ENCODE data around the gene JAG1.

Gene JAG1

DNA sequence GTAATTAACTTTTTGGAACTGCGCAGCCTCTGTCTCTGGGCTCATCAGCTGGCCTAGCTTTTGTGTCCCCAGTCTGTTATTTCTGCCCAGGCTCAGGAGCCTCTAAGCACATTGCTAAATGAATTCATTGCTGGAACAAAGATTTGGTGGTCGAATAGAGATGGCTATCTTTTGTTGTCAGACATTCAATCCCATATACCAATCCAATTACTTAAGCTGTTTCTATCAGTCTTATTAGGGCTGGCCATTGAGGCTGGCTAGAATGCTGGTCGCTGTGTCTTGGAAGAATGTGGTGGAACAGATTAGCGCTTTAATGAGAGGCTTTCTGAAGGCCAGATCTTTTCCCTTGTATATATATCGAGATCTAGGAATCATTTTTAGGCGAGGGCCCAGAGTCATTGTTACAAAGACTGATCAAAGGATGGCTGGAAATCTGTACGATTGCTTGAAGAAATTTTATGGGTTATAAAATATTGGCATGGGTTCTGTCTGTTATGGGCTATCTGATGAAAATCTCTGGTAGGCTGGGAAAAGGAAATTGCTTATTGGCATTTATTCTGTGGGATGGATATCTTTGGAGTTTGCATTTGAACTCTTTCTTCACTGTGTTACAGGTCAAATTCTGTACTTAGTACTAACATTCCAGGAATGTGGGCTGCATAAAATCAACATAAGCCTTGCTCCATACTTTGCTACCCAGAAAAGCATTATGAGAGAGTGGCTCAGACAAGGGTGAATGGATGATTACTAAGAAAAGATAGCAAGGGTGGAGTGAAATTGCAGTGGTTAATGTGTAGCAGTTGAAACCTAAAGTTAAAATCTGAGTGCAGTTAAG, 34.8 kb upstream of the JAG1 start:
- no peak overlapping the region for H3K4me3 ChIP-seq (ENCODE audit: low read depth, low read length)
- TF ChIP-seq, protein P1, sequence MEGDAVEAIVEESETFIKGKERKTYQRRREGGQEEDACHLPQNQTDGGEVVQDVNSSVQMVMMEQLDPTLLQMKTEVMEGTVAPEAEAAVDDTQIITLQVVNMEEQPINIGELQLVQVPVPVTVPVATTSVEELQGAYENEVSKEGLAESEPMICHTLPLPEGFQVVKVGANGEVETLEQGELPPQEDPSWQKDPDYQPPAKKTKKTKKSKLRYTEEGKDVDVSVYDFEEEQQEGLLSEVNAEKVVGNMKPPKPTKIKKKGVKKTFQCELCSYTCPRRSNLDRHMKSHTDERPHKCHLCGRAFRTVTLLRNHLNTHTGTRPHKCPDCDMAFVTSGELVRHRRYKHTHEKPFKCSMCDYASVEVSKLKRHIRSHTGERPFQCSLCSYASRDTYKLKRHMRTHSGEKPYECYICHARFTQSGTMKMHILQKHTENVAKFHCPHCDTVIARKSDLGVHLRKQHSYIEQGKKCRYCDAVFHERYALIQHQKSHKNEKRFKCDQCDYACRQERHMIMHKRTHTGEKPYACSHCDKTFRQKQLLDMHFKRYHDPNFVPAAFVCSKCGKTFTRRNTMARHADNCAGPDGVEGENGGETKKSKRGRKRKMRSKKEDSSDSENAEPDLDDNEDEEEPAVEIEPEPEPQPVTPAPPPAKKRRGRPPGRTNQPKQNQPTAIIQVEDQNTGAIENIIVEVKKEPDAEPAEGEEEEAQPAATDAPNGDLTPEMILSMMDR (IDR thresholded peaks at IDR 0.05; ENCODE audit: low read depth, low read length) = no peak

DNA sequence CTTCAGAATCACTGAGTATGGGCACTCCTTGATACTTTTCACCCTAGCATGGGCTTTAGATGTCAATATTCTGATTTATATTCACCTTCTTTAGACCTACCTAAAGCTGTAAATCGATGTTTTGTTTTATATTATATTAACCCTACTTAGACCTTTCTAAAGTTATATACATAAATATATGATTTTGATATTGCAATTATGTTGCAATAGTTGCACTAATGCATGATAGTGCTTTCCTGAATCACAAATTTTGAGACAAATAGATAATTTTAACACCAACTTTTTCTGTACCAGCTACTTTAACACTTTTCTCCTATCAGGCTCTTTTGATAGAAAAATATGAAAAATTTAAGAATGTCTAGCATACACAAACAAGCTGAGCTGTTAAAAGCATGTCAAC, 34.0 kb upstream of the JAG1 start:
- no peak overlapping the region for H3K4me3 ChIP-seq (ENCODE audit: low read depth, low read length)
- TF ChIP-seq, protein P1 (IDR thresholded peaks at IDR 0.05; ENCODE audit: low read depth, low read length) = no peak

DNA sequence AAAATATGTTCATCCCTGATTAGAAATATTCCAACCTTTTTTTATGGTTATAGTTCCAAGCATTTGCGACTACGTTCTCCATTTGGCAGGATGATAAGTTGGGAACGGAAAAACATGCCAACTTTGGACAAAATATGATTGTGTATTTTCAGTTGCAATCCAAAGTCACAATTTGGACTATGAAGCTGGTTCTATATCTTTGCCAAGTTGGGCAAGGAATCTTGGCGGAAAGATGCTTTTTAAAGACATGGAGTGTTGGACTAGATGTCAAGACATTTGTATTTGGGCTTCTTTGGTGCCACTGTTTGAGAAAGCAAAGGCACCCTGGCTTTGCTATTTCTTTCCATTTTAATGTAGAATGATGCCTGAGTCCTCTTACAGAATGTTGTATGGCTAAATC, 33.3 kb upstream of the JAG1 start:
- TF ChIP-seq, protein P1 (IDR thresholded peaks at IDR 0.05; ENCODE audit: low read depth, low read length) = no peak
- no peak overlapping the region for H3K4me3 ChIP-seq (ENCODE audit: low read depth, low read length)

DNA sequence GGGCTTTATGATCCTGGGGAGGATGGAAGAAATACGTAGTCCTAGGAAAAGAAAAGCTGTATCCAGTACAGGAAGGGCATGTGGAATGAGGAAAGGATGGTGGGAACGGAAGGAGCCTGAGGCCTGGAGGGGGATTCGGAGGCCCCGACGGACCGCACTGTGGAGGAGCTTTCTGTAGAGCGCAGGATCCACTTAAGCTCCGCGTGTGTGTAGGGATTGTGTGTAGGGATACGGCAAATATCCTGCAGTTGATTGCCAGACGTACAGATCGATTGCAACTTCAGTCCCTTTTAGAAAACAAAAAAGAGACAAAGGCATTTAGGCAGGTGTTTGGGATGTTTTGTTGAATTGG, 32.6 kb upstream of the JAG1 start:
- H3K4me3 ChIP-seq (ENCODE audit: low read depth, low read length) = no peak overlapping the region

DNA sequence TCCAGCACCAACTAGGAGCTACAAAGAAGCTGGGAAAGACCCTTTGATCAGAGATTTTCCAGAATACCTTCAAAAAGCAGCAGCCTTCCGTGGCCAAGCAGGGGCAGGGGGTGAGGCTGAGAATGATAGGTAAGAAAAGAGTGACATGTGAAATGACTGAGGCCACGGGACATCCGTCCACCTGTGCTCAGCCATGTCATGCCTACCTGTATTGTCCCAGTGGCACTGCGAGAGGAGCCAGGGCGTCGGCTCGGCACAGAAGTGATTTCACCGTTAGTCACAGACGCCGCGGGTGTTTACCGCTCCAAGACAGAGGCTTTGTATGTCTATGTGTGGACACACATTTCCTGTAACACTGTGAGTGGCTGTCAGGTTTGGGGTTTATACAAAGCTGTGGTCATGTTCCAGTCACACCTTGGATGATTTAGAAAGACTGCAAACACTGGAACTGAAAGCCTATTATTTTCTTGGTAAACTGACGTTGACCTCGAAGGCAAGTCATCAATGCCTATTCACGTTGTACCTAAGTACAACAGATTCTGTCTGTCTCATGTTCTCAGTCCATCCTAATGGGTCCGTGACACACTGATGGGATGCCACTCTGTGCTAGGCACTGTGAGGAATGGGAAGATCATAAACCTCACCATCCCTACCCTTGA, 32.1 kb upstream of the JAG1 start:
- H3K4me3 ChIP-seq (ENCODE audit: low read depth, low read length) = no peak overlapping the region
- TF ChIP-seq, protein P1 (IDR thresholded peaks at IDR 0.05; ENCODE audit: low read depth, low read length) = no peak

More for the DNA sequence above, 32.6 kb upstream of the JAG1 start:
- TF ChIP-seq, protein P1 (IDR thresholded peaks at IDR 0.05; ENCODE audit: low read depth, low read length) = no peak

DNA sequence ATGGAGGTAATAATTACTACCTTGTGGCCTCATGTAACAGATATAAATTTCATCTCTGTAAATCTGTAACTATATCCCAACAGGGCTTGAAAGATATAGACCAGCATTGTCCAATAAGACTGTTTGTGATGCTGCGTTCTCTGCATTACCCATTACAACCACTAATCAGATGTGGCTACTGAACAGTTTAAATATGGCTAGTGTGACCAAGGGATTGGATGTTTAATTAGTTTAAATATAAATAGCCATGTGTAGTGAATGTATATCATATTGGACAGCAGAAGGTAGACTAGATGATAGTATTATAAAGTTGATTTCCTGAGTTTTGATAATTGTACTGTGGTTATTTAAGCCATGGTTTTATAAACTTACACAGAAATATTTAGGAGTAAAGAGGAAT, 27.8 kb upstream of the JAG1 start:
- TF ChIP-seq, protein P1 (IDR thresholded peaks at IDR 0.05; ENCODE audit: low read depth, low read length) = no peak
- no peak overlapping the region for H3K4me3 ChIP-seq (ENCODE audit: low read depth, low read length)

DNA sequence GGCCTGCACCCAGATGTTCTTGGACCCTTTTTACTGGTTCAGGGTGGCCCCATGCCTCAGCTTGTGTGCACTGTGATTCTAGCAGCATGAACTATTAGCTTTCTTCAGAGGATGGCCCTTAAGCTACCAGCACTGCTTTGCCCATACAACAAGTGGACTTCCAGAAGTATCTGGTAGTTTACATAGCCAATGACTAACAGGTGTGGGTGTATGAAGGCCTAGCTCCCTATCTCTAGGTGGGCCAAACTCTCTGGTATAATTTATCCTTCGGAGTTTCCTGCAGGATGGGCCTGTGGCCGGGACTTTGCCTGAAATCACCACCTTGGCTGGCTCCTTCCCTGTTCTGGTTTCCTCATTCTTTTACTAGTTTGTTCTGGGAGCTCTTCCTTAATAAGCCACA, 26.1 kb upstream of the JAG1 start:
- H3K4me3 ChIP-seq (ENCODE audit: low read depth, low read length) = no peak overlapping the region
- TF ChIP-seq, protein P1 (IDR thresholded peaks at IDR 0.05; ENCODE audit: low read depth, low read length) = no peak
